ENCODE results near the gene NR0B2. TPM values are rescaled to one million over a fixed set of nuclear protein-coding genes. Genes with fewer than 3 reads are reported as not detected.

The NR0B2 gene
- total RNA-seq, 2 experiments from 2014 or later, result not detected

- Histone ChIP-seq H2AFZ (ENCODE audit: low read length) (no peak overlapping the region), H4K20me1 (ENCODE audit: insufficient read depth, low read length) (no peaks in the 10 kb centered on the region), H3K4me3 (ENCODE audit: low read depth, low read length, poor library complexity, severe bottlenecking) (no peak overlapping the region), H3K27ac (ENCODE audit: low read depth, low read length, poor library complexity, severe bottlenecking) (no peak overlapping the region), H3K4me1 (ENCODE audit: insufficient read depth, low read length, poor library complexity, severe bottlenecking) (no peaks in the 10 kb centered on the region), H3K9me3 (ENCODE audit: low read length) (no peaks in the 10 kb centered on the region), H3K9me2 (ENCODE audit: insufficient read depth, low read length) (no peaks in the 10 kb centered on the region), H3K4me2 (ENCODE audit: low read length) (no peak overlapping the region), H3K79me2 (ENCODE audit: insufficient read depth, low read depth, low read length) (no peaks in the 10 kb centered on the region), H3K36me3 (ENCODE audit: insufficient read depth, low read length) (no peaks in the 10 kb centered on the region)
- ChIA-PET CTCF (ENCODE audit: unreplicated experiment) (no interaction called here), POLR2A (no interaction called here)
- intact Hi-C loops (cut with micrococcal nuclease; ENCODE audit: unreplicated experiment), result no loop called here
- no TSS peak for BruUV-seq (replicated peaks)
- no peak for TF ChIP-seq EZH2phosphoT487 (IDR thresholded peaks at IDR 0.05; ENCODE audit: borderline replicate concordance, low read depth, low read length)
- TF ChIP-seq, protein P1, sequence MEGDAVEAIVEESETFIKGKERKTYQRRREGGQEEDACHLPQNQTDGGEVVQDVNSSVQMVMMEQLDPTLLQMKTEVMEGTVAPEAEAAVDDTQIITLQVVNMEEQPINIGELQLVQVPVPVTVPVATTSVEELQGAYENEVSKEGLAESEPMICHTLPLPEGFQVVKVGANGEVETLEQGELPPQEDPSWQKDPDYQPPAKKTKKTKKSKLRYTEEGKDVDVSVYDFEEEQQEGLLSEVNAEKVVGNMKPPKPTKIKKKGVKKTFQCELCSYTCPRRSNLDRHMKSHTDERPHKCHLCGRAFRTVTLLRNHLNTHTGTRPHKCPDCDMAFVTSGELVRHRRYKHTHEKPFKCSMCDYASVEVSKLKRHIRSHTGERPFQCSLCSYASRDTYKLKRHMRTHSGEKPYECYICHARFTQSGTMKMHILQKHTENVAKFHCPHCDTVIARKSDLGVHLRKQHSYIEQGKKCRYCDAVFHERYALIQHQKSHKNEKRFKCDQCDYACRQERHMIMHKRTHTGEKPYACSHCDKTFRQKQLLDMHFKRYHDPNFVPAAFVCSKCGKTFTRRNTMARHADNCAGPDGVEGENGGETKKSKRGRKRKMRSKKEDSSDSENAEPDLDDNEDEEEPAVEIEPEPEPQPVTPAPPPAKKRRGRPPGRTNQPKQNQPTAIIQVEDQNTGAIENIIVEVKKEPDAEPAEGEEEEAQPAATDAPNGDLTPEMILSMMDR (conservative IDR thresholded peaks at IDR 0.05; ENCODE audit: low read length), result no peak
- DNase-seq (ENCODE audit: low spot score), result no peak
These were observed 43.5 kb upstream of the NR0B2 start for GRCh38 chr1:26957306-26957705.

GRCh38 chr1:26956321-26956720 lies 42.5 kb upstream of the NR0B2 start:
- no peak for DNase-seq (ENCODE audit: low spot score)

GRCh38 chr1:26953374-26953773 lies 39.6 kb upstream of the NR0B2 start:
- intact Hi-C loops (cut with micrococcal nuclease; ENCODE audit: unreplicated experiment), result no loop called here
- CTCF ChIA-PET (ENCODE audit: unreplicated experiment), result no interaction called here

More at GRCh38 chr1:26956321-26956720, 42.5 kb upstream of the NR0B2 start:
- Histone ChIP-seq H3K27ac (ENCODE audit: low read depth, low read length, poor library complexity, severe bottlenecking) (no peak overlapping the region), H4K20me1 (ENCODE audit: insufficient read depth, low read length) (no peaks in the 10 kb centered on the region), H3K9me2 (ENCODE audit: insufficient read depth, low read length) (no peaks in the 10 kb centered on the region), H3K79me2 (ENCODE audit: insufficient read depth, low read depth, low read length) (no peaks in the 10 kb centered on the region), H3K36me3 (ENCODE audit: insufficient read depth, low read length) (no peaks in the 10 kb centered on the region), H3K9me3 (ENCODE audit: low read length) (no peaks in the 10 kb centered on the region), H2AFZ (ENCODE audit: low read length) (no peak overlapping the region), H3K4me3 (ENCODE audit: low read depth, low read length, poor library complexity, severe bottlenecking) (no peak overlapping the region), H3K4me2 (ENCODE audit: low read length) (no peak overlapping the region), H3K4me1 (ENCODE audit: insufficient read depth, low read length, poor library complexity, severe bottlenecking) (no peaks in the 10 kb centered on the region)
- CTCF ChIA-PET (ENCODE audit: unreplicated experiment), result no interaction called here
- TF ChIP-seq, protein P1 (conservative IDR thresholded peaks at IDR 0.05; ENCODE audit: low read length), result no peak
- no peak for TF ChIP-seq EZH2phosphoT487 (IDR thresholded peaks at IDR 0.05; ENCODE audit: borderline replicate concordance, low read depth, low read length)
- BruUV-seq (replicated peaks), result no TSS peak
- POLR2A ChIA-PET, result no interaction called here
- intact Hi-C loops (cut with micrococcal nuclease; ENCODE audit: unreplicated experiment), result no loop called here

More at GRCh38 chr1:26953374-26953773, 39.6 kb upstream of the NR0B2 start:
- H3K4me1 ChIP-seq (ENCODE audit: insufficient read depth, low read length, poor library complexity, severe bottlenecking), result no peaks in the 10 kb centered on the region
- no peaks in the 10 kb centered on the region for H3K9me2 ChIP-seq (ENCODE audit: insufficient read depth, low read length)
- H3K4me2 ChIP-seq (ENCODE audit: low read length), result no peak overlapping the region
- TF ChIP-seq EZH2phosphoT487 (IDR thresholded peaks at IDR 0.05; ENCODE audit: borderline replicate concordance, low read depth, low read length), result no peak
- TF ChIP-seq, protein P1 (conservative IDR thresholded peaks at IDR 0.05; ENCODE audit: low read length), result no peak
- no peaks in the 10 kb centered on the region for H3K79me2 ChIP-seq (ENCODE audit: insufficient read depth, low read depth, low read length)
- no peak overlapping the region for H3K4me3 ChIP-seq (ENCODE audit: low read depth, low read length, poor library complexity, severe bottlenecking)
- no TSS peak for BruUV-seq (replicated peaks)
- no peak overlapping the region for H2AFZ ChIP-seq (ENCODE audit: low read length)
- POLR2A ChIA-PET, result no interaction called here
- H3K9me3 ChIP-seq (ENCODE audit: low read length), result no peaks in the 10 kb centered on the region
- no peaks in the 10 kb centered on the region for H4K20me1 ChIP-seq (ENCODE audit: insufficient read depth, low read length)
- no peaks in the 10 kb centered on the region for H3K36me3 ChIP-seq (ENCODE audit: insufficient read depth, low read length)
- H3K27ac ChIP-seq (ENCODE audit: low read depth, low read length, poor library complexity, severe bottlenecking), result no peak overlapping the region
- no peak for DNase-seq (ENCODE audit: low spot score)

All from OCI-LY7 (cell line).